Chondrocyte (in vitro differentiated cells): Measurements from ENCODE around the gene COQ7. TPM values are rescaled to one million over a fixed set of nuclear protein-coding genes. Genes with fewer than 3 reads are reported as not detected.

Experiments used
- DNase-seq: peaks from one replicate; pipeline ENCODE4 v3.0.0; 2021; ENCODE audit warnings: mixed read lengths, low spot score
- H3K27ac Mint-ChIP-seq: one replicate; pipeline ENCODE4 v1.8.0; 2021; ENCODE audit warnings: mild to moderate bottlenecking, moderate library complexity, mixed read lengths; ENCODE audit not compliant: unreplicated experiment
- H3K27me3 Mint-ChIP-seq: 2 replicates; pipeline ENCODE4 v1.8.0; 2021; ENCODE audit warnings: low read depth, mixed read lengths
- H3K36me3 Mint-ChIP-seq: 2 replicates; pipeline ENCODE4 v1.8.0; 2021; ENCODE audit warnings: low read depth, mixed read lengths
- H3K4me1 Mint-ChIP-seq: 2 replicates; pipeline ENCODE4 v1.8.0; 2021; ENCODE audit warnings: low read depth, mild to moderate bottlenecking, mixed read lengths
- H3K4me3 Mint-ChIP-seq: one replicate; pipeline ENCODE4 v1.8.0; 2021; ENCODE audit warnings: mild to moderate bottlenecking, moderate library complexity, mixed read lengths; ENCODE audit not compliant: unreplicated experiment
- H3K9me3 Mint-ChIP-seq: 2 replicates; pipeline ENCODE4 v1.8.0; 2021; ENCODE audit warnings: low read depth, mixed read lengths
- total RNA-seq: library from RNA; stranded (reverse); gene quantifications from 3 replicates; pipeline ENCODE4 v1.2.1, GENCODE V29; 2021
- TF ChIP-seq, protein P1 (sequence below): fragments of 200-600 bp; sonication (generic); IDR thresholded peaks from 2 replicates; pipeline ENCODE4 v1.5.0; 2021; ENCODE audit warnings: antibody characterized with exemption, mild to moderate bottlenecking, moderate library complexity

Gene COQ7
- total RNA-seq, 1 donor from 2014 or later: 20.7 TPM

GRCh38 chr16:19031738-19032137, 35.7 kb upstream of the COQ7 start:
- H3K4me1 Mint-ChIP-seq: no peaks in the 10 kb centered on the region
- H3K36me3 Mint-ChIP-seq: peaks cover 10% of the 10 kb centered on the region
- no peaks in the 10 kb centered on the region for H3K27me3 Mint-ChIP-seq
- DNase-seq: no peak
- peaks cover 11% of the 10 kb centered on the region for H3K9me3 Mint-ChIP-seq
- H3K27ac Mint-ChIP-seq: no peak overlapping the region
- H3K4me3 Mint-ChIP-seq: no peak overlapping the region
- TF ChIP-seq, protein P1, sequence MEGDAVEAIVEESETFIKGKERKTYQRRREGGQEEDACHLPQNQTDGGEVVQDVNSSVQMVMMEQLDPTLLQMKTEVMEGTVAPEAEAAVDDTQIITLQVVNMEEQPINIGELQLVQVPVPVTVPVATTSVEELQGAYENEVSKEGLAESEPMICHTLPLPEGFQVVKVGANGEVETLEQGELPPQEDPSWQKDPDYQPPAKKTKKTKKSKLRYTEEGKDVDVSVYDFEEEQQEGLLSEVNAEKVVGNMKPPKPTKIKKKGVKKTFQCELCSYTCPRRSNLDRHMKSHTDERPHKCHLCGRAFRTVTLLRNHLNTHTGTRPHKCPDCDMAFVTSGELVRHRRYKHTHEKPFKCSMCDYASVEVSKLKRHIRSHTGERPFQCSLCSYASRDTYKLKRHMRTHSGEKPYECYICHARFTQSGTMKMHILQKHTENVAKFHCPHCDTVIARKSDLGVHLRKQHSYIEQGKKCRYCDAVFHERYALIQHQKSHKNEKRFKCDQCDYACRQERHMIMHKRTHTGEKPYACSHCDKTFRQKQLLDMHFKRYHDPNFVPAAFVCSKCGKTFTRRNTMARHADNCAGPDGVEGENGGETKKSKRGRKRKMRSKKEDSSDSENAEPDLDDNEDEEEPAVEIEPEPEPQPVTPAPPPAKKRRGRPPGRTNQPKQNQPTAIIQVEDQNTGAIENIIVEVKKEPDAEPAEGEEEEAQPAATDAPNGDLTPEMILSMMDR: no peak

- Mint-ChIP-seq H3K9me3 (peaks cover 11% of the 10 kb centered on the region), H3K27me3 (no peaks in the 10 kb centered on the region), H3K36me3 (peaks cover 10% of the 10 kb centered on the region), H3K4me1 (no peaks in the 10 kb centered on the region), H3K4me3 (no peak overlapping the region), H3K27ac (no peak overlapping the region)
- DNase-seq: no peak
- TF ChIP-seq, protein P1: no peak
These were observed 33.7 kb upstream of the COQ7 start for GRCh38 chr16:19033761-19034160.

DNA sequence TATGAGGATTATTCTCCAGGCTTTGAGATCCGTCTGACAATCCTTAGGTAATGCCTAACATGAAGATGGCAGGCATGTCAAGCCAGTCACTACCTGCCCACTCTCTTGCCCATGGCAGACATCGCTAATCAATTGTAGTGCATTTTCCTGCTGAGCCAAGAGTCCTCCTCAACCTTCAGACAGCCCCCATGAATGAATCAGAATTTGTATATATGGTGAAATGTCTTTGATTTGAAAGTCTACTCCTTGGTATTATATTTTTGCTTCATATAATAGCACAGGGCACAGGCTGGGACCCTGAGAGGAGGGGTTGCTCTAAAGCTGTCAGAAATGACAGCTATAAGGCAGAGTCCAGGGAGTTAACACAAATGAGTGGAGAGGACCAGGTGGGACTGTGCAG, 27.0 kb upstream of the COQ7 start:
- peaks cover 13% of the 10 kb centered on the region for H3K36me3 Mint-ChIP-seq
- H3K9me3 Mint-ChIP-seq: peaks cover 7% of the 10 kb centered on the region
- no peak overlapping the region for H3K4me3 Mint-ChIP-seq

DNA sequence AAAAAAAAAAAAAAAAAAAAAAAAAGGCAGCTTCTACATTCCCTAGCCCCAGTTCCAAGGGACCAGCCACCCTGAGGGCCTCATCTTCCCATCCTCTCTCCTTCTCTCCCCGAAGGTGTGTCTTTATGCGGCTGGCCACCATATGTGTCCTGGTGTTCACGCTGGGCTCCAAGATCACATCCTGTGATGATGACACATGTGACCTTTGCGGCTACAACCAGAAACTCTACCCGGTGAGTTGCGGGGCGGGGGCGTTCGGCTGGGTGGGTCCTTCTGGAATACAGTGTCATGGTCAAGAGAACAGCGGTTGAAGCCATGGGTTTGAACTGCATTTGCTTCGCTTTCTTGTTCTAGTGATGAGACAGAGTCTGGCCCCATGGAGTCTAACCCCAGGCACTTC, 22.6 kb upstream of the COQ7 start:
- H3K4me1 Mint-ChIP-seq: peaks cover 2% of the 10 kb centered on the region
- peaks cover 12% of the 10 kb centered on the region for H3K36me3 Mint-ChIP-seq
- DNase-seq: no peak
- peaks cover 3% of the 10 kb centered on the region for H3K9me3 Mint-ChIP-seq
- no peak overlapping the region for H3K4me3 Mint-ChIP-seq
- TF ChIP-seq, protein P1: no peak
- H3K27me3 Mint-ChIP-seq: no peaks in the 10 kb centered on the region
- H3K27ac Mint-ChIP-seq: no peak overlapping the region

More for the DNA sequence above, 27.0 kb upstream of the COQ7 start:
- no peak for DNase-seq
- peaks cover 2% of the 10 kb centered on the region for H3K4me1 Mint-ChIP-seq
- no peak overlapping the region for H3K27ac Mint-ChIP-seq
- no peaks in the 10 kb centered on the region for H3K27me3 Mint-ChIP-seq
- TF ChIP-seq, protein P1: no peak

DNA sequence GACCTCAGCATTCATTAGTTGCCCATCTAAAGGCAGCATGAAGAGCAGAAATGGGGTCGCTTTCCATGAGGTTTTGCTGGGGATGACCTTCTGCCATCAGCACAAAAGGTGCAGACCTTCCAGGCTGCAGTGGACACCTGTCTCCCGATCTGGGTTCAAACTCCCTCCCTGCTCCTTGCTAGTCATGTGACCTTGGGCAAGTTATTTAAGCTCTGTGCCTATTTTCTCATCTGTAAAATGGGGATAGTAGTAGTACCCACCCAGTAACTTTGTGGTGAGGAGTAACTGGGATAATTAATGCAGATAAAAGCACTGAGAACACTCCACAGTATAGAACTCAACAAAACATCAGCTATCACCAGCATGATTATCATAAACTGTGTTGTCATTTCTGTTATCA, 21.4 kb upstream of the COQ7 start:
- DNase-seq: no peak
- no peak overlapping the region for H3K4me3 Mint-ChIP-seq
- peaks cover 2% of the 10 kb centered on the region for H3K4me1 Mint-ChIP-seq
- no peaks in the 10 kb centered on the region for H3K27me3 Mint-ChIP-seq
- no peaks in the 10 kb centered on the region for H3K9me3 Mint-ChIP-seq
- TF ChIP-seq, protein P1: no peak
- H3K36me3 Mint-ChIP-seq: peaks cover 7% of the 10 kb centered on the region
- H3K27ac Mint-ChIP-seq: no peak overlapping the region
